ENCODE measurements around the gene SPG21. TPM values are rescaled to one million over a fixed set of nuclear protein-coding genes. Genes with fewer than 3 reads are reported as not detected.
A peak's percentile ranks its signal among the peaks of the same experiment; 100 is the strongest.

The SPG21 gene
- total and polyA plus RNA-seq, 2 of the 13 experiments (the other 11 are each of a cell fraction or from before 2014, with no cell fraction given): 36.7 to 42.4 TPM

GRCh38 chr15:65028921-65029735 lies 39.4 kb upstream of the SPG21 start, which contains the start of gene MTFMT (continued):
- TF ChIP-seq ZFP36L2 (CRISPR knock-in tag; IDR thresholded peaks at IDR 0.05) (no peak), TCF7L2 (IDR thresholded peaks at IDR 0.05; ENCODE audit: low read depth, low read length) (no peak), ZNF574 (CRISPR knock-in tag; IDR thresholded peaks at IDR 0.05) (peak; percentile 67), SNAPC2 (CRISPR knock-in tag; IDR thresholded peaks at IDR 0.05) (0 out of 2 replicates have a peak, but pooled peaks have one; percentile 62), BORCS8-MEF2B (CRISPR knock-in tag; IDR thresholded peaks at IDR 0.05) (0 out of 2 replicates have a peak, but pooled peaks have one; percentile 18), POGZ (CRISPR knock-in tag; IDR thresholded peaks at IDR 0.05) (0 out of 2 replicates have a peak, but pooled peaks have one; percentile 36), MNT (IDR thresholded peaks at IDR 0.05) (no peak), POLR2A (IDR thresholded peaks at IDR 0.05; ENCODE audit: insufficient read depth in 1 of 2, low read depth in 2 of 2, low read length in 2 of 2) (peak; percentile 83 to 97), ZNF773 (CRISPR knock-in tag; IDR thresholded peaks at IDR 0.05; ENCODE audit: borderline replicate concordance) (peak; percentile 78; the same call in 1 of the 2 replicates), TCF12 (IDR thresholded peaks at IDR 0.05) (no peak), TCF12 (CRISPR knock-in tag; IDR thresholded peaks at IDR 0.05) (0 out of 2 replicates have a peak, but pooled peaks have one; percentile 70), NR2C2 (CRISPR knock-in tag; IDR thresholded peaks at IDR 0.05; ENCODE audit: borderline replicate concordance) (peak; percentile 15; the same call in 1 of the 2 replicates), MXI1 (IDR thresholded peaks at IDR 0.05; ENCODE audit: borderline replicate concordance, low read depth, low read length) (peak; percentile 32; the same call in 1 of the 3 replicates), IRF1 (CRISPR knock-in tag; IDR thresholded peaks at IDR 0.05; ENCODE audit: low read depth) (no peak), TFE3 (CRISPR knock-in tag; IDR thresholded peaks at IDR 0.05) (0 out of 2 replicates have a peak, but pooled peaks have one; percentile 34), GMEB1 (CRISPR knock-in tag; IDR thresholded peaks at IDR 0.05; ENCODE audit: borderline replicate concordance) (no peak; the same call in 1 of the 2 replicates), ZNF3 (CRISPR knock-in tag; IDR thresholded peaks at IDR 0.05) (no peak), KAT7 (CRISPR knock-in tag; IDR thresholded peaks at IDR 0.05; ENCODE audit: borderline replicate concordance) (peak; percentile 45; the same call in 1 of the 2 replicates), ZNF878 (CRISPR knock-in tag; IDR thresholded peaks at IDR 0.05) (no peak), ZSCAN30 (CRISPR knock-in tag; IDR thresholded peaks at IDR 0.05) (peak; percentile 74; the same call in 1 of the 2 replicates), ESRRA (CRISPR knock-in tag; IDR thresholded peaks at IDR 0.05; ENCODE audit: low read depth) (peak; percentile 19; the same call in 1 of the 2 replicates)
